Activated CD4-positive, alpha-beta T cell treated with anti-CD3 and anti-CD28 coated beads, Interleukin-10, Interleukin-2, amounts not matched to agents 100 ng/mL and 50 ng/mL, durations not matched to agents 16 hours and 8 hours (primary cell): Measurements from ENCODE around the gene SLC25A34.

ENCODE experiments used
- DNase-seq: peaks from one replicate; pipeline ENCODE4 v3.0.0-alpha.2; 2020

SLC25A34 gene

DNA sequence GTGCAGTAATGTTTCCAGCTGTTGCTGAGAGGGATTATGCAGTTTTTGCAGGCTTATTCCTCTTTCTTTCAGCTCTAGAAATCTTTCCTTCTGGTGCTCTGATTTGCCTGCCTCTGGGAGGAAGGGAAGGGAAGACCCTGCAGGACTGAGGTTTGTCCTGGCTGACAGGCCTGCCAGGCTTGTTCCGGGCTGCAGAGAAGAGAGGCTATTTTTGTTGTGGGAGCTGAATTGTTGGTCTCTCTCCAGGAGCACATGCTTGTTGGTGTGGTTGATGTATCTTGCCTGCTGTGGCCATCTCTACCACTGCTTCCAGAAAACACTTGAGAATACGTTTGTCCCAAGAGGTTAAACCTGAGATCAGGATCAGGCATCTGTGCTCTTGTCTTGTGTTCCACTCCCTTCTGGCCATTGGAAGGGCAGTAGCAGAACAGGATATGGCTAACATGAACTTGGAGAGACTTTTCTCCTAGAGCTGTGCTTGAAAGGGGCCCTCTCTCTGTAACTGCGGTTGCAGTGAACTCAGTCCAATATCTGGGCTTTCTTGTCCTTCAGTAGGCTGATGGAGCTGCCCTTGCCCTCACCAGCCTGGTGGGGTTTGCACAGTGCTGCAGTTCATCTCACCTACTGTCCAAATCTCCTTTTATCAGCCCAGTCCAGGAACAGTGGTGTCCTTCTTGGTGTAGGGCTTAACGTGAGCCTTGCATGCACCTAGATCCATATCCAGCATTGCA lies 21.5 kb upstream of the SLC25A34 start:
- no peak for DNase-seq

DNA sequence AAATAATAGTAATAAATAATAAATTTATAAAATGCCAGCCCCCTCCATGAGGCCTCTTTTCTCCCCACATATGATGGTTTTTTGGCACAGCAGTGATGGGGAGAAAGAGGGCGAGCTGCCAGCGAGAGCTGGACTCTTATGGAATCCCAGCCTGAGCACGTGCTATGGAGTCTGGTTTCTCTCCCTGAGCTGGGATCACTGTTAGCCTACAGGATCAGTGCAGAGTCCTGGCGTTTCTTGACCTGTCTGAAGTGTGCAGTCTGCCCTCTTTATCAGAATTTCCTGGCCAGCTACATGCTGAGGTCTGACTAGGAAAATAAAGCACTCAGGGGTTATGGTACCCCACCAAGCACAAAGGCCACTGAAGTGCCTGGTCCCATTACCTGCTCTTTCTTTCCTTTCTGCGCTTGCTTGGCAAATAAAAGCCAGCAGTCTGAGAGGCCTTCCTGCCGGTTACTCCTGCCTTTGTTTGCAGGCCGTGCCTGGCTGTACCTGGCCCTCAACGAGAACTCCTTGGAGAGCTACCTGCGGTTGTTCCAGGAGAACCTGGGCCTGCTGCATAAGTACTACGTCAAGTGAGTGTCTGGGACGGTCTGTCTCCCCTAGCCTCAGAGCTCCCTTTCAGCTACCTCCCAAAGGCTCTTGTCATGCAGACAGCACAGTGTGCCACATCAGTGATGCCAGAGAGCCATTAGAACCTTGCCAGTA lies 18.5 kb upstream of the SLC25A34 start:
- DNase-seq, result no peak

DNA sequence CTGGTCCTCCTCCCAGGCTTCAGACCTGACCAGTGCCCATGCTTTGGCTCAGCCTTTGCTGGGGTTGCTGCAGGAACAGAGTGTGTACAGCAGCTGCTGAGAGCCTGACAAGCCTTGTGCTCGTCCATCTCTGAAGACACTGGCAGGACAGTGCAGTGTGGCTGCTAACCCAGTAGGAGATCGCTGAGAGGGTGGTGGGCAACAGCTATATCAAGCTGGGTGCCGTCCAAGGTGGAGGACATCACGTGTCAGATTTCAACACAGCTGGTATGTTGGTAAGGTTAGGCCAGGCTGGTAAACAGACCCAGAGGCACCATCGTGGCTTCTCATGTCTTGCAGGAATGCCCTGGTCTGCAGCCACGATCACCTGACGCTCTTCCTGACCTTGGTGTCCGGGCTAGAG lies 17.9 kb upstream of the SLC25A34 start:
- DNase-seq, result no peak

DNA sequence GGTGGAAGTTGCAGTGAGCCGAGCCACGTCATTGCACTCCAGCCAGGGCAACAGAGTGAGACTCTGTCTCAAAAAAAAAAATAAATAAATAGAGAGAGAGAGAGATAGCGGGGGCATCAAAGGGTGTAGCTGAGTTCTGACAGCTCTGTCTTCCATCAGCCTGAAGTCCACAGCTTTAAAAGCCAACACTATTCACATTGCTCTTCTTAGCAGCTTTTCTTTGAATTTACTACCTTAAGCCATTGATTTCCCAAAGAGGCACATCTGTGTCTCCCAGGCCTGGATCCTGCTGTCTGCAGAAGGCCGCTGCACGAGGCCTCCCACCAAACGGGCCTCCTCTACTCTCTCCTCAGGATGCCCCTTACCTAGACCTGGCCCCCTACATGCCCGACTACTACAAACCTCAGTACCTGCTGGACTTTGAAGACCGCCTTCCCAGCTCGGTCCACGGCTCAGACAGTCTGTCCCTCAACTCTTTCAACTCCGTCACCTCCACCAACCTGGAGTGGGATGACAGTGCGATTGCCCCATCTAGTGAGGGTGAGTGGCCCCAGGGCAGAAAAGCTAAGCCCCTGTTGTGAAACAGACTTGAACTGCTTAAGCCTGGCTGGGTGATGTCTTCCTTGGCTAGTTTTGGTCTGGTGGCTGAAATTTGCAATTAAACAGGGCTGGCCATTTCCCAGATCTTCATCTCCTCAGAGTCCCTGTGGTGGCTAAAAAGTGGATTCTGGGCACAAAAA lies 16.5 kb upstream of the SLC25A34 start:
- DNase-seq, result no peak

DNA sequence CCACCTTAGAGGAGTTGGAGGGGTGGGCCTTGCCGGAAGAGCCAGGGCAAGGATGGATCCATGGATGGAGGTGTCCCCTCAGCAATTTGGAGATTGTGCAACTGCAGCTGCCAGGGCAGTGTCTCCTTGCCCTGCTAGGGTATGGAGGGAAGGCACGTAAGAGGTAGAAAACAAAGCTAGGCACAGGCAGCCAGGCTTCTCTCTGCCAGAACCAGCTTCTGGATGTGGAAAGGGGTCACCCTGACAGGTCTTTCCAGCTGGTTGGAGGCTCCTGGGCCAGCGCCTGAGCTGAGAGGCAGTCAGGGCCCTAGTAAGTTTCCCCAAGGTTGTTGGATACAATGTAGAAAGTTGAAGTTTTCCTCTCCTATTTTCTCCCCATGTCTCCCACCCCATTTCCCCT lies 15.2 kb upstream of the SLC25A34 start:
- DNase-seq, result no peak

DNA sequence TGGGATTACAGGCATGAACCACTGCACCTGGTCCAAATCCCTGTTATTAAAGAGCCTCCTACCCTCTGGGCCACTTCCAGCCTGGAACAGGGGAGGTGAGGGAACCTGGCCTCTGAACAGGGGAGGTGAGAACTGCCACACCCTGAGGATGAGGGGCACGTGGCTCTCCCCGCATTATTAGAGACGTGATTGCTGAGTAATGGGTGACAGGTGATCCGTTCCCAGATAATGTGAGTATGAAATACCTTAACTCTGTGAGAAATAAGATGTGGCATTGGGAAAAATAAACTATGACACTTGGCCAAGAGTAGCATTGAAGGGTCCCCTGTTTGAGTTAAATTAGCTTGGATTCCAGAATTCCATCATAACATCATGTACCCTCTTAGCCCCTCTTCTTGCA lies 13.6 kb upstream of the SLC25A34 start:
- DNase-seq, result no peak

DNA sequence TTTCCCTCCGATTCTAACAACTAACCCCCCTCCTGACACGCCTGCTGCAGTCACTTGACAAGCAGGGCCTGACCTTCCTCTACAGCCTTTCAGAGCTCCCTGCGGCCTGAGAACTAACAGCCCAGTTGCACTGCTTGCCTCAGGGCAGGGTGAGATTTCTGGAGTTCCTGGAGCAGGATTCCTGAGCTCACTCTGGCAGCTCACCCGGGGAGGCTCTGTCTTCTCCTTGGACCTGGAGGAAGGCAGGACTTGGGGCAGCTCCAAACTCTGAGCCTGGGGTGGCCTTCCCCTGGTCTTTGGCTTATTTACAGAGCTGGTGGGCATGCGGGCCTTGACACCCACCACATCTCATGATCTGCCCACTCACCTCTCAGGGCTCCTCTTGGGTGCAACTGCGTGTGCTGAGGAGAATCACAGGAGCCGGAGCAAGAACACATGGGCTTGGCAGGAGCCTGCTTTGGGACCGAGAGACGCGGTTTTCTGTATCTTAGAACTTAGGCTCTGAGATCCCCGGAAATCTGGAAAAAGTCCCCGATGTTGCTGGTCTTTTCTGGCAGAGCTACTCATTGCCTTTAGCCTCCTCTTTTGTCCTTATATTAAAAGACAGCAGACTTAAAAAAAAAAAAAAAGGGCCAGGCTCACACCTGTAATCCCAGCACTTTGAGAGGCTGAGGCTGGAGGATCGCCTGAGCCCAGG lies 13.1 kb upstream of the SLC25A34 start:
- no peak for DNase-seq

DNA sequence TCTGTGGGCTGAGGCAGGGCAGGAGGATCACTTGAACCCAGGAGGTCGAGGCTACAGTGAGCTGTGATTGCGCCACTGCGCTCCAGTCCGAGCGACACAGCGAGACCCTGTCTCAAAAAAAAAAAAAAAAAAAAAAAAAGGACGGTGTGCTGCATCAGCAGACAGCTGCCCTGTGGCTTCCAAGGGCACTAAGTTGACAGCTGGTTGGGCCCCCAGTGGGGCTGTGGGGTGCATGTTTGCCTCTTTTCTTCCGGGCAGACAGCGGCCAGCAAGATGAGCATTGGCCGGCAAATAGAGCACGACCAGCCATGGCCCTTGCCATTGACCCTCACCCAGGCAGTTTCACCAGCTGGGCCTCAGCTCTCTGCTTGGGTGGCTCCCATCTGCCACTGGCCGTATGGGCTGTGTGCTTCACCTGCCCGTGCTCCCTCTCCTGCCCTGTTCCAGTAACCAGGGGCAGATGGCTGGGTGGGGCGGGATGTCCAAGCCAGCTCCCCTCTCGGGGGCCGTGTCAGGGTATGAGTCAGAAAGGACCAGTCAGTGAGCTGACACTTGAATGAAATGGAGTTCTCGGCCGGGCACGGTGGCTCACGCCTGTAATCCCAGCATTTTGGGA lies 12.3 kb upstream of the SLC25A34 start:
- DNase-seq, result no peak

DNA sequence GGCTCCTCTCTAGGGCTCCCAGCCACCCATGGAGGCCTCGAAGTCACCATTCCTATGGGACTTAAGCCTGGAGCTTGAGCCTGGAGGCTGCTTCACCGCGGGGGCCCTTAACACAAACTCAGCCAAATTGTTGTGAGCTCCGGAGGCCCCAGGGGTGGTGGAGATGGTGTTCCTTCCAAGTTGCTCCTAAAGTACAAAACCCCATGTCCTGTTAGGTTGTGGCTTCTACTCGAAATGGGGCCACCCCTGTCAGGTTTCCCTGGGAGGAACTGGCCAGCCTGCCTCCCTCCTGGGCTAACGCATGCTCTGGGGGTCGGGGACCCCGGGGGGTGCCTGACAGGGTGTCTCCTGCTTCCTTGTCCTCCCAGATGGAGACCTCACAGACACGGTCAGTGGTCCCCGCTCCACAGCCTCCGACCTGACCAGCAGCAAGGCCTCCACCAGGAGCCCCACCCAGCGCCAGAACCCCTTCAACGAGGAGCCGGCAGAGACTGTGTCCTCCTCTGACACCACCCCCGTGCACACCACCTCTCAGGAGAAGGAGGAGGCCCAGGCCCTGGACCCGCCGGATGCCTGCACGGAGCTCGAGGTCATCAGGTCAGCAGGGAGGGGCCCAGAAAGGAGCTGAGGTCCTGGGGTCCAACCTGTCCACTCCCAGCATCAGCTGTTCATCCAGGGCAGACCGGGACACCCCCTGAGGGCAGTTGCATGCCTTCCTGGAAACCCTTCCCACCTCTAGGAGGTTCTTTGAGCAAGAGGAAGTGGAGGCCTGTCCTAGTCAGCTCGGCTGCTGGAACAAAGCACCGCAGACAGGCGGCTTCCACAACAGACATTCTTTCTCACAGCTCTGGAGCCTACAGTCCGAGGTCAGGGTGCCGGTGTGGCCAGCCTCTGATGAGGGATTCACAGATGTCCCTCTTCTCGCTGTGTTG lies 10.8 kb upstream of the SLC25A34 start:
- DNase-seq, result no peak

DNA sequence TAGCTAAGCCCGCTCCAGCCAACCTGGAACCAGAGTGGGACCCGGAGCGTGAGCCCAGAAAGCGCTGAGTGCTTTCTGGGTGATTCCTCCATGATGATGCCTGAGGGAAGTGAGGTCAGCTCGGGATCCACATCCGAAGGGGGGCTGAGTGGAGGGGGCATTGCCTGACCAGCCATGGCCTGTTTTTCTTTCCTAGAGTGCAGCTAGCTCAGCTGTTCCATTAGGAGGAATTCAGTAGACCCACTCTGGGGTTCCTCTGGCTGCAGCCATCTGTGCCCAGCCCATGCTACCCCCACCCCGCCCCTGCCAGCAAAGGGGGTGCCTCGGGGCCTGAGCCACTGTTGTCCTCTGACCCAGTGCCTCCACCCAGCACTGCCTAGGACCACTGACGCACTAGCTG lies 9.6 kb upstream of the SLC25A34 start:
- DNase-seq, result no peak

DNA sequence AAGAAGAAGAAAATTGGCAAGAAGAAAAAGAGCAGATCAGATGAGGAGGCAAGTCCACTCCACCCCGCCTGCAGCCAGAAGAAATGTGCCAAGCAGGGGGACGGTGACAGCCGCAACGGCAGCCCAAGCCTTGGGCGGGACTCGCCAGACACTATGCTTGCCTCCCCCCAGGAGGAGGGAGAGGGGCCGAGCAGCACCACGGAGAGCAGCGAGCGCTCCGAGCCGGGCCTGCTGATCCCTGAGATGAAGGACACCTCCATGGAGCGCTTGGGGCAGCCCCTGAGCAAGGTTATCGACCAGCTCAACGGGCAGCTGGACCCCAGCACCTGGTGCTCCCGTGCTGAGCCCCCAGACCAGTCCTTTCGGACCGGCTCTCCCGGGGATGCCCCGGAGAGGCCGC lies 9.0 kb upstream of the SLC25A34 start:
- no peak for DNase-seq

DNA sequence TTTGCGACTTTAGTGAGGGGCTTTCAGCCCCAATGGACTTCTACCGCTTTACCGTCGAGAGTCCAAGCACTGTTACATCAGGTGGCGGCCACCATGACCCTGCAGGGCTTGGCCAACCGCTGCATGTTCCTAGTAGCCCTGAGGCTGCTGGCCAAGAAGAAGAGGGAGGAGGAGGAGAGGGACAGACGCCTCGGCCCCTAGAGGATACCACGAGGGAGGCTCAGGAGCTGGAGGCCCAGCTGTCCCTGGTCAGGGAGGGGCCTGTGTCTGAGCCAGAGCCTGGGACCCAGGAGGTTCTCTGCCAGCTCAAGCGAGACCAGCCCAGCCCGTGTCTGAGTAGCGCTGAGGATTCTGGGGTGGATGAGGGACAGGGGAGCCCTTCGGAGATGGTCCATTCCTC lies 8.6 kb upstream of the SLC25A34 start:
- DNase-seq, result no peak

DNA sequence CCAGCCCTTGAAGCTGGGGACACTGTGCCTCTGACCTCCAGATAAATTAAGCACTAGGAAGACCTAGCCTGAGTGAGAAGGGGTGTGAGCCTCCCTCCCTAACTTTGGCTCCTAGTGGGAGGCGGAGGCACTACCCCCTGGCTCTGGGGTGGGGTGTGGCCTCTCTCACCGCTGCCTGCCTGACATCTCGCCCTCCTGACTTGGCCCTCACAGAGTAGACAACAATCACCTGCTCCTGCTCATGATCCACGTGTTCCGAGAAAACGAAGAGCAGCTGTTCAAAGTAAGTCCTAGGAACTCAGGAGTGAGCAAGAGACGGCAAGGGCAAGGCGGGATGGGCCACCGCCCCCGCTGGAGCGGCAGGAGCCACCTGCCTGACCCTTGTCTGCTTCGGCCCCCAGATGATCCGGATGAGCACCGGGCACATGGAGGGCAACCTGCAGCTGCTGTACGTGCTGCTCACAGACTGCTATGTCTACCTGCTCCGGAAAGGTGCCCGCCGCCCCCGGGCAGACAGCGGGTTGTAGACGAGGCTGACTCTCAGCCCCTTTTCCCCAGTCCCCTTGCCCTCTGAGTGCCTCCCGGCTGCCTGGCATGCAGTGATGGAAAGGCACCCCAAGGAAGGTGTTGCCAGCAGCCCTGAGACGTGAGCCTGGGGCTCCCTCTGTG lies 8.1 kb upstream of the SLC25A34 start:
- DNase-seq, result no peak

DNA sequence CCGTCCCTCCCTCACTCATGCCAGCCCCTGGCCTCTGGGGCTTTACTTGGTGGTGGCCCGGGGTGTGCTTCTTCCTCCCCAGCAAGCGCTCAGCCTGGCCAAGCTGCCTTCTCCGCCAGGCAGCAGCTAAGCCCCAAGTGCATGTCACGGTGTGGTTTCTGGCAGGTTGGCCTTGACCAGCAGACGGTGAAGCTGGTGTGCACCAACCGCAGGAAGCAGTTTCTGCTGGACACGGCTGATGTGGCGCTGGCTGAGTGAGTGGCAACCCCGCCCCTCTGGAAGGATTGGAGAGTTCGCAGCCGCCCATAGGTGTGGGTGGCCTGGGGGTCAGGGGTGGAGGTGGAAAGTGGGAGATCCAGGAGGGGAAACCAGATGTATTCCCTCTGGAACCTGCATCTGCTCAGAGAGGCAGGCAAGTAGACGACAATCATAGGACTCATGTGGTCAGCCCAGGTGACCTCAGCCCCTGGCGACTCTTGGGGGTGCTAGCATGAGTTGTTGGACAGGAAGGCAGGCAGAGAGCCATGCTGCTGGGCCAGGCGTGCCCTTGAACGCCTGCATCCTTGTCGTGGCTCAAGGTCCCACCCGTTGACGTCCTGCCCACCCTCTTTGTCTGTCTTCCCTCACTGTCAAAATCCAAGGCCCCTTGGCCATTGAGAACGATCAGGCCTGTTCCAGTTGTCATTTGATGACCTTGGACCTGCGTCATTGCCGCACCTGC lies 7.0 kb upstream of the SLC25A34 start:
- no peak for DNase-seq

DNA sequence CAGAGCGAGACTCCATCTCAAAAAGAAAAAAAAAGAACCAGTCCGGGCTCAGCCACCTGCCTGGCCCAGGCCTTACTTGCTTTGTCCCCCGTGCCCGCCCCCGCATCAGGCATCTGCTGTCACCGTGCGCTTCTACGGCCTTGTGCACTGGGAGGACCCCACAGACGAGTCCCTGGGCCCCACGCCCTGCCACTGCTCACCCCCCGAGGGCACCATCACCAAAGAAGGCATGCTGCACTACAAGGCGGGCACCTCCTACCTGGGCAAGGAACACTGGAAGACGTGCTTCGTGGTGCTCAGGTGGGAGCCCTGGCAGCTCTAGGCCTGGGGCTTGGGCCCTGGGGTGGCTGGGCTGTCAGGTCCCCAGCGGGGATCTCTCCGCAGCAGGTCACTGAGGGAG lies 5.6 kb upstream of the SLC25A34 start:
- no peak for DNase-seq

DNA sequence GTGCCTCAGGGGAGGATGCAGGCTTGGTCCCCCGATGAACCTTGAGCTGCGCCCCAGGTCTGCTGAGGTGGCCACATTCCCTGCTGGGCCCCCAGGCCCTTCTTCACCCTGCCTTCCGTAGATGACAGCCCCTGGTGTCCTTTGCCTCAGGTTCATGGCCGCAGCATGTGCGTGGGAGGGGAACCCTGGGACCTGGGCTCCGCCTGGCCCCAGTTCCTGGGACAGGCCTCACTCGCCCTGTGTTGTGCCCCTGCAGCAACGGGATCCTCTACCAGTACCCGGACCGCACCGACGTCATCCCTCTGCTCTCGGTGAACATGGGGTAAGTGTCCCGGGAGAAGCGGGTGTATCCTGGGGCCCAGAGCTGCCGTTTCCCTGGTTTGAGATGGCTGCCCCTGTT lies 5.1 kb upstream of the SLC25A34 start:
- no peak for DNase-seq

DNA sequence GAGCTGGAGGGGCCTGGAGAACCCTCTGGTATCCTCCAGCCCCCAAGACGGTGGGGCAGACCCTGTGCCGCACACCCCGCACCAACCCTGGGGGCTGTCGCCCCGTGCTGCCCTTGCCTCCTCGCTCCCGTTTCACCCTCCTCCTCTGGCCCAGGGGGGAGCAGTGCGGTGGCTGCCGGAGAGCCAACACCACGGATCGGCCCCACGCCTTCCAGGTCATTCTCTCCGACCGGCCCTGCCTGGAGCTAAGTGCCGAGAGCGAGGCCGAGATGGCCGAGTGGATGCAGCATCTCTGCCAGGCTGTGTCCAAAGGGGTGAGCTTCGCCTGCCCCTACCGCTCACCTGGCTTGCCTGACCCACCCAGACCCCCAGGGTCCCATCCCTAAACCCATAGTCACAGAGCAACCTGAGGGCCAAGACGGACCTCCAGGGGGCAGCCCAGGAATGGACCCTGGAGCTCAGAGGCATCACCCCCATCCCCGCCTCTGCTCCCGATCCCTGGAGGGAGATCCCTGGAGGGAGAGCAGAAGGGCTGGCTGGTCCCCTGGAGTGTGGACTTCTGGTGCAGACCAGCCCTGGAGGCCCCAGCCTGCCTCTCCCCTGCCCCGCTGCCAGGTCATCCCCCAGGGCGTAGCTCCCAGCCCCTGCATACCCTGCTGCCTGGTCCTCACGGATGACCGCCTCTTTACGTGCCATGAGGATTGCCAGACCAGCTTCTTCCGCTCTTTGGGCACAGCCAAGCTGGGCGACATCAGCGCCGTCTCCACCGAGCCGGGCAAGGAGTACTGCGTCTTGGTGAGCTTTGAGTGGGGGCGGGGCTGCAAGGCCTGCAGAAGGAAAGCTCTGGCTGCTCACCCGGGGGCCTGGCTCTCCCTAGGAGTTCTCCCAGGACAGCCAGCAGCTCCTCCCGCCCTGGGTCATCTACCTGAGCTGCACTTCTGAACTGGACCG lies 4.0 kb upstream of the SLC25A34 start:
- no peak for DNase-seq

DNA sequence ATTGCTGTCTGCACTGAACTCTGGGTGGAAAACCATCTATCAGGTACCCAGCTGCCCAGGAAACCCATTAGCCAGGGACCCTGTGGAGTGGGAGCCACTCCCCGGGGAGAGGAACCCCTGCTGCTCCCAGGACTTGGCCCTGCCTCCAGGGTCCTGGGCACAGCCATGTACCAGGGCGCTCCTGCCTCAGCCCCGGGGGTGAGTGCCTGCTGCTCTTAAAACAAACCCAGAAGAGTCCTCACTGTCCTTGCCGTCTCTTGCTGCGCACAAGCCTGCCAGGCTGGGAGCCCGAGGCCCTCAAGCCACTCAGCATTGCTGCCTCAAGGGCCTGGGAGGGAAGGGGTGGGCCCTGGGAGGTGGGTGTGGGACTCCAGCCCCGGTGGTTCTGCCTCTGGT lies 3.4 kb upstream of the SLC25A34 start:
- DNase-seq, result no peak

DNA sequence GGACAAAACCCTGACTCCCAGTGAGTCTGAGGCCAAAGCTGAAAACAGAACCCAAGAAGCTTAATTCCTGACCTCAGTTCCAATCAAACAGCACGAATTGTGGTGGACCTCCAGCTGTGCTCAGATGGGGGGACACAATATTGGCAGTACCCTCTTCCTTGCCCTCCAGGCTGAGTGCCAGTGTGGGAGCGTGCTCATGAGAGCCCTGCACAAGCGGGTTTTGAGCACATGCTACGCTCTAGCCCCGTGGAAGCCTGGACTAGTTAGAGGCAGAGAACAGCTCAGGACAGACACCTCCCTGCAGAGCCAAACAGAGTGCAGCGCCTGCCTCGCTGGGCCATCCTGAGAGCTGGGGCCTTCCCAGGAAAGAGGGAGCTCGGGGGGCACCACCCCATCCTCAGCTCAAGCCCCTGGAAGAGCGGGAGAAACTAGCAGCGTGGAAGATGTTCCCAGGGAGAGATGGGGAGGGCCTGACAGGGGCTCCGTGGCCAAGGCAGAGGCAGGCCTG lies 2.8 kb upstream of the SLC25A34 start:
- DNase-seq, result no peak
